Neuron (in vitro differentiated cells): Measurements from ENCODE around the gene ADARB2.
"Not testable (repeated sequence)": the region's sequence is repeated elsewhere in the genome, so short reads cannot be mapped to it uniquely, and the experiment has no call there.

ENCODE experiments used
- H2AFZ ChIP-seq: one replicate; pipeline ENCODE4 v1.6.1; 2013; ENCODE audit warnings: low read depth, mild to moderate bottlenecking, inconsistent platforms, low read length, moderate library complexity
- H3K27me3 ChIP-seq: one replicate; pipeline ENCODE4 v1.6.1; 2013; ENCODE audit warnings: low read length; ENCODE audit not compliant: insufficient read depth
- H3K36me3 ChIP-seq: one replicate; pipeline ENCODE4 v1.6.1; 2013; ENCODE audit warnings: low read length; ENCODE audit not compliant: insufficient read depth
- H3K4me1 ChIP-seq: one replicate; pipeline ENCODE4 v1.6.1; 2013; ENCODE audit warnings: low read length; ENCODE audit not compliant: insufficient read depth
- H3K4me3 ChIP-seq: 2 replicates; pipeline ENCODE4 v1.5.1; 2013; ENCODE audit warnings: mild to moderate bottlenecking, low read length, moderate library complexity
- H3K9me3 ChIP-seq: one replicate; pipeline ENCODE4 v1.6.1; 2013; ENCODE audit warnings: low read length

Gene ADARB2

DNA sequence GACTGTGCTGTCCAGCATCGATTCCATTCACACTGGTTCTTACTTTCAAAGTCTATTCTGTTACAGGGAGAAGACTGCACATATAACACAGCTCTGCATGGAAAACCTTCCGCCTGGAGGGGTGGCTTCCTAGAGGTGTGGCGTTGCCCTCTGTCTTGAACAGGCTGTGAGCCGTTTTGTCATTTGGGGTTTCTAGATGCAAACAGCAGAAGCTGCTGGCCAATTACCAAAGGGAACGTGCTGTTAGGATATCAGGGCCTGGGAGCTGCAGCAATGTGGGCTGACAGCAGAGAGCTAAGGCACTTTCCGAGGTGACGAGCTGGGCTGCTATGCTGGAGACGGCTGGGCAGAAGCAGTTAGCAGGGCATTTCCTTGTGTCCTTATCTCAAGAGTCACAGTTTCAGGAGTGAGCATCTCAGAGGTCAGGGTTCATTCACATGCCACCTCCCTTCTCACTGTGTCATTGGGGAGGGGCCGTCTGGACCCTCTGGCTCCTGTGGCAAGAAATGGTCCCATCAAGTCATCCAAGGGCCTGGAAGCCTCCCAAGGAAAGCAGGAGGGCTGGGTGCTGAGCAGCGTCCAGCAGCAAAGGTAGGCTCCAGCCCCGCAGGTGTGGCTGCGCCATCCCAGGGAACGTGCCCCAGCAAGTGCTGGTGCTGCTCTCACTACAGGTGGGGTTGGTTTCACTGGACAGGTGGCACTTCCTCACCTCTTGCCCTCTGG lies 574.7 kb downstream of the ADARB2 start:
- no peaks in the 10 kb centered on the region for H3K4me1 ChIP-seq
- H3K36me3 ChIP-seq, result no peaks in the 10 kb centered on the region
- no peak overlapping the region for H3K4me3 ChIP-seq
- no peaks in the 10 kb centered on the region for H3K9me3 ChIP-seq
- H2AFZ ChIP-seq, result no peak overlapping the region
- no peaks in the 10 kb centered on the region for H3K27me3 ChIP-seq

DNA sequence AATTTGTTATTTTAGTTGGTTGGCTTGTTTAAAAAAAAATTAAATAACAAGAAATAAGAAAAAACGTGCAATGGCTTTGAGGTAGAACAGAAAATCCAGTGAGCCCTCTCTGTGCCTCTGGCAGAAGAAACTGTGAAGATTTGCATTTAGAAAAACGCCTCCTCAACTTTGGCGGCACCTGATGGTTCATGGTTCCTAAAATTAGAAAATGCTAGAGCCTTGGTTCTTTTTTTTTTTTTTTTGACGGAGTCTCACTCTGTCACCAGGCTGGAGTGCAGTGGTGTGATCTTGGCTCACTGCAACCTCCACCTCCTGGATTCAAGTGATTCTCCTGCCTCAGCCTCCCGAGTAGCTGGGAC lies 576.0 kb downstream of the ADARB2 start:
- not testable (repeated sequence) for H3K36me3 ChIP-seq, H3K4me3 ChIP-seq, H3K27me3 ChIP-seq, H3K9me3 ChIP-seq, H3K4me1 ChIP-seq, H2AFZ ChIP-seq

DNA sequence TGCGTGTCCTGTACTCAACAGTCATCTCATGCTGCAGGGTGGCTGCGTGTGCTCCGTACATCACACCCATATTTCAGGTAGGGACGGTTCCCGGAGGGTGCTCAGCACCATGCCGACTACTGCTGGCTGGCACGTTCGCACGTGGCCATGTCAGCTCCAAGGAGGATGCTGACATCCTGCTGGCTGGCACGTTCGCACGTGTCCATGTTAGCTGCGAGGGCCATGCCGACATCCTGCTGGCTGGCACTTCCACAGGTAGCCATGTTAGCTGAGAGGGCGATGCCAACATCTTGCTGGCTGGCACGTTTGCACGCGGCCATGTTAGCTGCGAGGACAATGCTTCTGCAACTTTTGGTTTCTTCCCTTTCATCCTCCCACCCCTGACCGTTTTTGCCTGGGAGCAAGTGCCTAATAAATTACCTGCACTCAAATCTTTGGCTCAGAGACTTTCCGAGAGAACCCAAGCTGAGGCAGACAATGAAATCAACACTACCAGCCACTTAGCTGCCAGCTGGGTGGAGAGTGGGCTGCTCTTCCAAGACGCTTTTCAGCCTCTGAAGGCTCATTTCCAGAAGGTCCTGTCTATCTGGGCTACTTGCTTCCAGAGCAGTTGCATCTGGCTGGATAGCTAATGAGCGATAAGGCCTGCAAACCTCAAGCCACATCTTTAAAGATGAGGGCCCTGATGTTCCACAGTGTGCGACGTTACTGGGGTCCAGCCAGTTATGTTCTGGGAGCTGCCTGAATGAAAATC lies 576.6 kb downstream of the ADARB2 start:
- no peaks in the 10 kb centered on the region for H3K27me3 ChIP-seq
- no peaks in the 10 kb centered on the region for H3K4me1 ChIP-seq
- no peaks in the 10 kb centered on the region for H3K9me3 ChIP-seq
- no peak overlapping the region for H3K4me3 ChIP-seq
- no peak overlapping the region for H2AFZ ChIP-seq
- H3K36me3 ChIP-seq, result no peaks in the 10 kb centered on the region

DNA sequence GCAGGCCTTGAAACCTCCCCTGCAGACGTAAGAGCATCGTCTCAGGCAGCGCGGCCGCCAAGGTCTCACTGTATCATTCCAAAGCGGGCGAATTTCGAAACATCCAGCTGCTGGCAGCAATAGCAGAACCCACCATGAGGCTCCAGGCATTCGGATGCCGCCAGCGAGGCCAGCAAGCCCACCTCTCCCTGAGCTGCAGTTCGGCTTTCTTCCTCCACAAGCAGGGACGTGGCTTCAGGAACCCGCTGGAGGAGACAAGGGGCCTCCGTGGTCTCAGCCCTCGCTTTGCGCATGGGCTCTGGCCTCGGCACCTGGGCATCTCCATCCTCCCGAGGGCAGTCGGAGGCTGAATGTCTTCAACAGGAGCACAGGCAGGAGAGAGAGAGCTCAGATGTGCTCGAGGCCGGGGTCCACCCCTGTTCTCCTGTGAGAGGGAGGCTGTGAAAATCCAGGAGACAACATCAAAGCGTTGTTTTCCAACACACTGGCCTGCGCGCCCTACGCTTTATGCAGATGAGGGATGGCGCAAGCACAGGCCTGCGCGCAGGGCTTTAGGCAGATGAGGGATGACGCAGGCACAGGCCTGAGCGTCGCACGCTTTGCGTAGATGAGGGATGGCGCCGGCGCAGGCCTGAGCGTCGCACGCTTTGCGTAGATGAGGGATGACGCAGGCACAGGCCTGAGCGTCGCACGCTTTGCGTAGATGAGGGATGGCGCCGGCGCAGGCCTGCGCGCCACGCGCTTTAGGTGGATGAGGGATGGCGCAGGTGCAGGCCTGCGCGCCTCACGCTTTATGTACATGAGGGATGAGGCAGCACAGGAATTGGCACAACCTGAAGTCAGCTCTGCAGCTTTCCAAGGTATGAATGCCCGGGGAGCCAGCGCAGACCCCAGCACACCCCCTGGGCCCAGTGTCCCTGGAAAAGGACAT lies 577.9 kb downstream of the ADARB2 start:
- Histone ChIP-seq H2AFZ (no peak overlapping the region), H3K4me1 (no peaks in the 10 kb centered on the region), H3K27me3 (peaks cover 5% of the 10 kb centered on the region), H3K4me3 (no peak overlapping the region), H3K9me3 (no peaks in the 10 kb centered on the region), H3K36me3 (no peaks in the 10 kb centered on the region)

DNA sequence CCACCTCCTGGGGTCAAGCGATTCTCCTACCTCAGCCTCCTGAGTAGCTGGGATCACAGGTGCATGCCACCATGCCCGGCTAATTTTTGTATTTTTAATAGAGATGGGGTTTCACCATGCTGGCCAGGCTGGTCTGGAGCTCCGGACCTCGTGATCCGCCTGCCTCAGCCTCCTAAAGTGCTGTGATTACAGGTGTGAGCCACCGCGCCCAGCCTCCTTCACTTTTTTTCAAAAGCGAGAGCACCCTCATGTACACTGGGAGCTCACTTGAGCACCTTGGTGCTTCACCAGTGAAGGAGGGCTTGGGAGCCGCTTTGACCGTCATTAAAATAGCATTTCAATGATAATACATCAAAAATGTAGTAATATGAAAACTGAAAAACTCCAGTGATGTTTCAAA lies 578.8 kb downstream of the ADARB2 start:
- H3K36me3 ChIP-seq, H3K27me3 ChIP-seq, H3K9me3 ChIP-seq, H2AFZ ChIP-seq, H3K4me1 ChIP-seq, H3K4me3 ChIP-seq: not testable (repeated sequence)

DNA sequence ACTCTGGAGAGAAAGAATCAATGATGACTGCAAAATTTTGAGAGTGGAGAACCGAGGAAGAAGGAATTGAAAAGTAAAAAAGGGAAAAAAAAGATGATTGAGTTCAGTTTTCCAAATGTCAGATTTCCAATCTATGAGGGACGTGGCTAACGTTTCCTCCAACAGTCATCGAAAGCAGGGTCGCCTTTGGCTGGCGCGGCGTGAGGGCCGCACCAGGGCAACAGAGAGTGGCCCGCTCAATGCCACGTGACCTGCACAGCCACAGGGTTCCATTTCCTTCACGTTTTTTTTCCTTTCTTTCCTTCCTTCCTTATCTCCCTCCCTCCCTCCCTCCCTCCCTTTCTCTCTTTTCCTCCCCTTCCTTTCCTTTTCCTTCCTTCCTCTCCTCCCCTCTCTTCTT lies 579.3 kb downstream of the ADARB2 start:
- H2AFZ ChIP-seq, result no peak overlapping the region
- H3K9me3 ChIP-seq, result no peaks in the 10 kb centered on the region
- no peak overlapping the region for H3K4me3 ChIP-seq
- H3K4me1 ChIP-seq, result no peaks in the 10 kb centered on the region
- peaks cover 5% of the 10 kb centered on the region for H3K27me3 ChIP-seq
- H3K36me3 ChIP-seq, result no peaks in the 10 kb centered on the region

DNA sequence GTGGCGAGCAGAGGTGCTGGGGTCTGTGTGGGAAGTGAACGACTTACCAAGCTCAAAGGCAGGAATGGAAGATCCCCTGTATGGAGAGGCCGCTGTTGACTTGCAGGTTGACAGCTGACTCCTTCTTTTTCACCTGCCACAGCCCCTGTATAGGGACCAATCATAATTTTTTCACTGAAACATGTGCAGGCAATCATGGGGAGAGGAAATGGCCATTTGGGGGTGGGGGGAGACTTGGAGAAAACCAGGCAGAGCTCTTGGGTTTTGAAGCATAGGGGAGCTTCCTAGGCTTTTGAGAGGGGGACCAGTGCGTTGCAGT lies 579.8 kb downstream of the ADARB2 start:
- Histone ChIP-seq H2AFZ (no peak overlapping the region), H3K27me3 (peaks cover 5% of the 10 kb centered on the region), H3K4me3 (no peak overlapping the region)

DNA sequence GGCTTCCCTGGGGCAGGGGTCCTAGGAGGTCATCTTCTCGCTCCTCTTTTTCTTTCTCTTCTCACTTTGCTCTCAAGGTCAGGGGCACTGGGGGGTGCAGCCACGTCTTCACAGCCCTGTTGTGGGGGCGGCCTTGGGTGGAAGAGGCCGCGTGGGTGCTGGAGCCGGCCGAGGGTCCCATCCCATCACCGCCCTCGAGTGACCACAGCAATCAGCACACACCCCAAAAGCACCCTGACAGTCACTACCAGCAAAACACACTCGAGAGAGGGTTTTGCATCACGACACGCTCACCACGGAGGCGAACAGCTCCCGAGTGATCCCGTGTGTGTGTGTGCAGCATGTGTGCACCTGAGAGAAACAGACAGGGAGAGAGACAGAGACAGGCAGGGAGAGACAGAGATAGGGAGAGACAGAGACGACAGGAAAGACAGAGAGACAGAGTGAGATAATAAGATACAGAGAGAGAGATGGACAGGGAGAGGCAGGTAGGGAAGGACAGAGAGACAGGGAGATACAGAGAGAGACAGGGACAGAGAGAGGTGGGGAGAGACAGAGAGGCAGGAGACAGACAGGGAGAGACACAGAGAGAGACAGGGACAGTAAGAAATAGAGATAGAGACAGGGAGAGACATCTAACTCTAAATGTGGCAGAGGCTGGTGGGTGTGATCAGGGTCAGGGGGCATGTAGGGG lies 580.3 kb downstream of the ADARB2 start:
- no peak overlapping the region for H3K4me3 ChIP-seq
- H3K4me1 ChIP-seq, result no peaks in the 10 kb centered on the region
- H3K27me3 ChIP-seq, result peaks cover 5% of the 10 kb centered on the region
- no peaks in the 10 kb centered on the region for H3K36me3 ChIP-seq
- H2AFZ ChIP-seq, result no peak overlapping the region
- no peaks in the 10 kb centered on the region for H3K9me3 ChIP-seq

More for the DNA sequence above, 579.8 kb downstream of the ADARB2 start:
- Histone ChIP-seq H3K9me3 (no peaks in the 10 kb centered on the region), H3K36me3 (no peaks in the 10 kb centered on the region), H3K4me1 (no peaks in the 10 kb centered on the region)

DNA sequence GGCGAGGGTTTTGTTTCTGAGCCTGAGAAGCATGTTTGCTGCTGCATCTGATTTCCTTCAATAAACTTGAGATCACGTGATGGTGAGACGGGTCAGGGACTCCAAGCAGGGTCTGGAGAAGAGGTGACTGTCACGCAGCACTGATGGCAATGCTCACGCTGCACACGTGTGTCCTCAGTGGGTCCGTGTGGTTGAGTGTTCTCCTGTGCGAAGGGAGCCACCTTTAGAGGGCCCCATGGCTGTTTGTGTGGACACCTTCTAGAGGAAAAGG lies 580.8 kb downstream of the ADARB2 start:
- peaks cover 5% of the 10 kb centered on the region for H3K27me3 ChIP-seq

DNA sequence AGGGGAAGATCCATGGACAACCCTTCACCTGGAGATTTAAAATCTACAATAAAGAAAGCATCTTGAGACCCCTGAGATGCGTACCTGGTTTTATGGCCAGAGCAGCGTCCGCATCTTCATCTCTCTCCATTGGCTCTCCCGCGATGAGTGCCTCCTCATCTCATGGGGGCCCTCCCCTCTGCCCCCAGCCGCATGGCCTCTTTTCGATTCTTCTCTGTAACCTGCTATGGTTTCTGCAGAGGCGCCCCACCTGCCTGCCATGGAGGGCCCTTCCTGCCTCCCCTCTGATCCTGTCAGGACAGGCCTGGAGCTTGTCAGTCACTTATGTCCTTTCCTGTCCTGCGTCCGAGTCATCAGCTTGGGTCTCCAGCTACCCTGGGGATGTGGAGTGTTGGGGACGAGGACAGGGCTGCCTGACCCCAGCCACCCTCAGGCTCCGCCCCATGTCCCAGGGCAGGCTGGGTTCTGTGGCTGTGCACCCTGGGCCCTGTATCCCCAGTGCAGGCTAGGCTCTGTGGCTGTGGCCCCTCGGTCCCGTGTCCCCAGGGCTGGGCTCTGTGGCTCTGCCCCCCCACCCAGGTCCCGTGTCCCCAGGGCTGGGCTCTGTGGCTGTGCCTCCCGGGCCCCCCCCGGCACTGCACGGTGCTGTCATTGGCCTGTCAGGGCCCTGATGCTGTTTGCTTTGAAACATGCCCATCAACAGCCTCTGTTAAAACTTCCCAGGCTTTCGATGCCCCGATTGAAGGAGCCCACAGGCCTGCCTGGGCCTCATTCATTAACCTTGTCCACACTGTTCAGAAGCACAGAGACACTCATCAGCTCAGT lies 581.3 kb downstream of the ADARB2 start:
- no peak overlapping the region for H3K4me3 ChIP-seq
- H3K27me3 ChIP-seq, result peaks cover 5% of the 10 kb centered on the region
- no peaks in the 10 kb centered on the region for H3K9me3 ChIP-seq
- H3K36me3 ChIP-seq, result no peaks in the 10 kb centered on the region
- no peaks in the 10 kb centered on the region for H3K4me1 ChIP-seq
- H2AFZ ChIP-seq, result no peak overlapping the region

More for the DNA sequence above, 580.8 kb downstream of the ADARB2 start:
- Histone ChIP-seq H3K36me3 (no peaks in the 10 kb centered on the region), H3K9me3 (no peaks in the 10 kb centered on the region), H3K4me3 (no peak overlapping the region), H2AFZ (no peak overlapping the region), H3K4me1 (no peaks in the 10 kb centered on the region)

DNA sequence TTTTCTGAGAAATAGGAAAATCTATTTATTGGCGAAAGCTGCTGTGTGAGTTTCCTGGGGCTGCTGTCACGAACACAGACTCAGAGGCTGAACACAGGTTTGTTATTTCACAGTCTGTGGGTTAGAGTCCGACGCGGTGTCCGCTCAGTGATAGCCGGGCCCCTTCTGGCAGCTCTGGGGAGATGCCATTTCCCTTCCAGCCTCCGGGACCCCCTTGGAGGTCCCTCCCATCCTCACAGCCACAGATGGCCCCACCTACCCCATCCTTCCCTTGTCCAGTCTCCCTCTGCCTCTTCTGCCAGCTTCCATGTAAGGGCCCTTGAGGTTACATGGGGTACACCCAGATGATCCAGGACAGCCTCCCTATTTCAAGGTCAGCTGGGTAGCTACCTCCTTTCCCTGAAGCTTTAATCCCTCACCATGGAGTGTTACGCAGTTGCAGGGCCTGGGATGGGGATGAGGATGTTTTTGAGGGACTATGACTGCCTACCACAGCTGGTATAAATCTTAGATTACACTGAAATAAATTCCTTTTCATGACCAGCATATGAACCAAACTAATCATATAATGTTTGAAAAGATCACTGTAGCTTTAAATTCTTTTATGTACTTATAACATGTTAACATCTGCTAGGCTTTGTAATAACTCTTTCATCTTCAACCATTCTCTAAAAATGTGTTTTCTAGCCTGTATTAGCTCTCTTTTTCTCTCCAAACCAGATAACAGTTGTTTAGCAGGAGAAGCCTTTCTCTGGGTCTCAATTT lies 582.6 kb downstream of the ADARB2 start:
- no peaks in the 10 kb centered on the region for H3K4me1 ChIP-seq
- no peaks in the 10 kb centered on the region for H3K36me3 ChIP-seq
- peaks cover 5% of the 10 kb centered on the region for H3K27me3 ChIP-seq
- H2AFZ ChIP-seq, result no peak overlapping the region
- no peaks in the 10 kb centered on the region for H3K9me3 ChIP-seq
- no peak overlapping the region for H3K4me3 ChIP-seq

DNA sequence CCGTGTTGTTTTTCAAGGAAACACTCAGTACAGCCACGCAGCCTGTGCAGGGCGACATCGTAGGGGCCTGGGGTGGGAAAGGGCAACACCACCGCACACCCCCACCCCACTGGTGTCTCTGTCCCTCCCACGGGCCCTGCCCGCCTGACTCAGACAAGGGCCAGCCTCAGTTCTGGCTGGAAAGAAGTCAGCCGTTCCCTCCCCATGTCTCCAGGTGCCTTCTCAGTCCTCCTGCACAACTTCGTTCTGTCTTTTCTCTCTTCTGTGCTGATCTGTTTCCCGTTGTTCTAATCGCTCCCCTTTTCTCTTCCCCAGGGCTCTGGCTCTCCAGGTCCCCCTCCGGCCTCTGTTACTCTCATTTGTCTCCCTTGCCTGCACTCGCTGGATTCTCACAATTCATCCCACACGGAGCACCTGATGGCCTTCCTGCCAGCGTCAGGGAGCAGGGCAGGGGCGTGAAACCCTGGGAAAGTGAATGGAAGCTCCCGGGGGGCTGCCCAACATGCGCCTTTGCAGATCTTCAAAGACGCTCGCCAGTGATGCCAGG lies 583.4 kb downstream of the ADARB2 start:
- Histone ChIP-seq H3K36me3 (no peaks in the 10 kb centered on the region), H2AFZ (no peak overlapping the region), H3K27me3 (peaks cover 5% of the 10 kb centered on the region), H3K4me1 (no peaks in the 10 kb centered on the region), H3K9me3 (no peaks in the 10 kb centered on the region), H3K4me3 (no peak overlapping the region)
